ENCODE data around the gene ZIC4. TPM values are rescaled to one million over a fixed set of nuclear protein-coding genes. Genes with fewer than 3 reads are reported as not detected.

ZIC4 gene
- total RNA-seq, 1 donor from 2014 or later: not detected

- H3K27me3 ChIP-seq (ENCODE audit: low read depth): peaks cover 84% of the 10 kb centered on the region
- ATAC-seq (no peak), DNase-seq (no peak)
- no peaks in the 10 kb centered on the region for H3K36me3 ChIP-seq
- H3K4me3 ChIP-seq: no peak overlapping the region
- TF ChIP-seq CTCF (IDR thresholded peaks at IDR 0.05): no peak
- intact Hi-C loops (cut with DNase I): no loop called here
- no peaks in the 10 kb centered on the region for H3K9me3 ChIP-seq
- no peak overlapping the region for H3K27ac ChIP-seq
- no peaks in the 10 kb centered on the region for H3K4me1 ChIP-seq
Observed at GRCh38 chr3:147360646-147361453, 45.5 kb downstream of the ZIC4 start.

DNA sequence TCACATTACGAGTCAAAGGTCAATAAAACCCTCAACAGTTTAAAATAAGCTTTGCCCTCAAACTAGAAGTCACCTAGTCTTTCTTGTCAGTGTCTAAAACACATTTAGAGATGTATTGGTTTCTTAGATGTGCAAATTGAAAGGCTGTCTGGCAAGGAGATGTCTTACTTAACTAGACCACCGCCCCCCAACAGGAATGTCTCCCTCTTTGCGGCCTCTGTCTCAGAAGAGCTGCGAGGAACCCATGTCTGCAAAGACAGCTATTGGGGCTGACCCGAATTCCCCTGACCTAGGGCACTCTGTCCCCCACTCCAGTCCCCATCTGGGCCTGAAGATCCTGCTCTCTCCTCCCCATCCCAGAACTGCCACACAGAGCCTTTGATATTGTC is 46.3 kb downstream of the ZIC4 start:
- Histone ChIP-seq H3K9me3 (no peaks in the 10 kb centered on the region), H3K27me3 (ENCODE audit: low read depth) (peaks cover 84% of the 10 kb centered on the region), H3K4me3 (no peak overlapping the region), H3K36me3 (no peaks in the 10 kb centered on the region), H3K4me1 (no peaks in the 10 kb centered on the region), H3K27ac (no peak overlapping the region)
- TF ChIP-seq CTCF (IDR thresholded peaks at IDR 0.05): no peak
- intact Hi-C loops (cut with DNase I): no loop called here
- DNase-seq: no peak
- ATAC-seq: no peak

- no peak for ATAC-seq
- H3K27me3 ChIP-seq (ENCODE audit: low read depth): peaks cover 86% of the 10 kb centered on the region
Observed at GRCh38 chr3:147359177-147360050, 46.9 kb downstream of the ZIC4 start.

GRCh38 chr3:147358144-147358992 is 48.0 kb downstream of the ZIC4 start:
- no peak for DNase-seq
- ATAC-seq: no peak
- Histone ChIP-seq H3K27me3 (ENCODE audit: low read depth) (peaks cover 92% of the 10 kb centered on the region), H3K27ac (no peak overlapping the region), H3K9me3 (no peaks in the 10 kb centered on the region), H3K4me1 (no peaks in the 10 kb centered on the region), H3K4me3 (no peak overlapping the region), H3K36me3 (no peaks in the 10 kb centered on the region)
- no peak for TF ChIP-seq CTCF (IDR thresholded peaks at IDR 0.05)
- intact Hi-C loops (cut with DNase I): no loop called here

More at GRCh38 chr3:147359177-147360050, 46.9 kb downstream of the ZIC4 start:
- intact Hi-C loops (cut with DNase I): no loop called here
- Histone ChIP-seq H3K4me3 (no peak overlapping the region), H3K36me3 (no peaks in the 10 kb centered on the region), H3K27ac (no peak overlapping the region), H3K9me3 (no peaks in the 10 kb centered on the region), H3K4me1 (no peaks in the 10 kb centered on the region)
- DNase-seq: no peak
- TF ChIP-seq CTCF (IDR thresholded peaks at IDR 0.05): no peak
